Activated effector memory CD4-positive, alpha-beta T cell treated with Interleukin-2 at 50 U/mL for 16 hours (primary cell): ENCODE results near the gene ABCB8.

Source experiments
- DNase-seq: peaks from one replicate; pipeline ENCODE4 v3.0.0-alpha.2; 2020

ABCB8 gene

DNA sequence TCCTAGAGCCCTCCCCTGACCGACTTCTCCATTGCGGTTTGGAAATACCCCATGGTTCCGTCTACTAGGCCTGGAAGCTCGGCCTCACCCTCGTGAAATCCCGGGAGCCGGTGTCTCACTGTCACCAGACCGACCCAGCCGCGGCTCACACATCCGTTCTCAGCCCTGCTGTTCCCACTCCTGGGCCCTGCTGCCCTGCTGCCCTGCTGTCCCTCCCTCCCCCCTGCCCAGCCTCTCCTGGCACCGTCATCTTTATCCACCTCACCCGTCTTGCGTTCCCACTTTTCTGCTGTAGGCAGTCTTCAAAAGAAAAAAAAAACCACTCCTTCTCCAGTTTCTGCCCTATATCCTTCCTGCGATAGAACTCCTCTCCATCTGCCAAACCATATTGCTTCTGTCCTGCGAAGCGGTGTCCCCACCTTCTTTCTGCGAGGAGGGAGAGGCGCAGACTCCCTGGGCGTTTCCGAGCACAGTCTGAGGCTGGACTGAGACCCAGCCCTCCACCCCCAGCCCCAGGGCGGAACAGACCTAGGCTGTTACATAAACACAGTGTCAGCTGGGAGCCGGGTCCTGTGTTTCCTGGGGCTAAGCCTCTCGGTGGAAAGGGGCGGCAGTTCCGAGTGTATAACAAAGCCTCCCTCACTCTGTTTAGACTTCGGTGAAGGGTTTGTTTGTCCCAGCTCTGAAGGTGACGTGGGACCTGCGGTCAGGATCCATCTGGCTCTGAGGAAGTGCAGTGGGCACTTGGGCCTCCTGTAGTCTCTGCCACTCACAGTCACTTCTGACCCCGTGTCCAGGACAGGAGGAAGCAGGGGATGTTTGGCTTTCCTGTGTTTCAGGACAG lies 60.8 kb downstream of the ABCB8 start:
- no peak for DNase-seq

DNA sequence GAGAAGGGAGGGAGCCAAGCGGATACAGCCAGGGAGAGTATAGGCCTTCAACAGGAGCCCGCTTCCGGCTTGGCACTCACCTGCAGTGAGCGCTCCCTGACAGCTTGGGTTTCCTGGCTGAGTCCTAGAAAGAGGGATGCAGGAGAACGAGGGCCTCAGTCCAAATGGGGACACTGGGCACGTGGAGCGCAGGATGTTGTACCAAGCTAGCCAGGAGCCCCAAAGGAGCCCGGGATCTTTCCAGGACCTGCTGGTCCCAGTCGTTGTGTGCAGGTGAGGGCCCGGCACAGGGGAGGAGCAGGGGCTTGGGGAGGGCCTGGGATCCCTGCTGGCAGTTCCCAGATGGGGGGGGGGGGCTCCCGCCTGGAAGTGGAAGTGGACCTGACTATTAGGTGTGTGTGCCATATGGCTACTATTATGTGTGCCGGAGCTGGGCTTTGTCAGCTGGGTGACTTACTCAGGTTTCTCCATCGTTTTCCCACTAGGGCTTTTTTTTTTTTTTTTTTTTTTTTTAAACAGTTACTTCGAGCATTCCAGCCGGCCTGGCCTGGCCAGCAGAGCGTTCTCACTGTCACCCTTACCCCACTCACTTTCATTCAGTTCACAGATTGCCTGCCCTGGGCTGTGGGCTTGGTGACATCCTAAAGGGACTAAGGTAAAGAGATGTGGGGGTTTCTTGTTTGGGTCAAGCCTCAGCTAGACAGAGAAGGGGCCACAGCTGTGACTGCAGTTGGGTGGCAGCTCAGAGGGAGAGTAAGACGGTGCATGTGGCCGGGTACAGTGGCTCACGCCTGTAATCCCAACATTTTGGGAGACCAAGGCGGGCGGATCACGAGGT lies 61.9 kb downstream of the ABCB8 start:
- DNase-seq, result no peak

DNA sequence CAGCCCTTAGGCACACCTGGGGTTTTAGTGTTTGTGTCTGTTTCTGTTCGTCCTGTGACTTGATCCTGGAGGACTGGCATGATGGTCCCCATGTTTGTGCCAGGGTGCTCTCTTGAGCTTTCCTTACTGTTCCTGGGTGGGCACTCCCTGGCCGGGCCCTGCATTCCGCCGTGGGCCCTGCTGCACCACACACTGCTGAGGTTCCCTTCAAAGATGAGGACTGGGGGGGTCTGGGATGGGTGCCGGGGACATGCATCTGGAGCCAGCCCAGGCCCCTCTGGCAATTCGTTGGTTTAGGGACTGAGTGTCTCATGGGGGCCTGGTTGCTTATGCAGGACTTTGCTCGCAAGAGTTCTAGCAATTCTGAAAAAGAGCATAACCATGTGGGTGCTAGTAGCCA lies 62.8 kb downstream of the ABCB8 start:
- DNase-seq, result no peak

DNA sequence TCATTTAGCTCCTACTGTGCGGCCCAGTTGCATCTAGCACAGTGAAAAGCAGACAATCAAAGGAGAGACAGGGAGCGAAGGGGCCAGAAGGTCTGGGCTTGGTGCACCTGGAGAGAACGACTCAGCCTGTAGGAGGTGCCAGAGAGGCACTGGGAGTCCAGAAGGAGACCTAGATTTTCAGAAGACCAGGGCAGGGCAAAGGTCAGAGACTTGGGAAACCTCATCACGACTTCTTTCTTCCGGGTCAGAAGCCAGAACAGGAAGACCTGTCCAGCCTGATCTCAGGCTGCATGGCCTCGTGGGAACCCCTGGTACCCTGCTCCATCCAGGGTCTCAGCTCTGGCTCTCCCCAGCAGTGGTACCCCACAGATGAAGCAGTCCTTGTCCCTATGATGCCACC lies 63.2 kb downstream of the ABCB8 start:
- no peak for DNase-seq

DNA sequence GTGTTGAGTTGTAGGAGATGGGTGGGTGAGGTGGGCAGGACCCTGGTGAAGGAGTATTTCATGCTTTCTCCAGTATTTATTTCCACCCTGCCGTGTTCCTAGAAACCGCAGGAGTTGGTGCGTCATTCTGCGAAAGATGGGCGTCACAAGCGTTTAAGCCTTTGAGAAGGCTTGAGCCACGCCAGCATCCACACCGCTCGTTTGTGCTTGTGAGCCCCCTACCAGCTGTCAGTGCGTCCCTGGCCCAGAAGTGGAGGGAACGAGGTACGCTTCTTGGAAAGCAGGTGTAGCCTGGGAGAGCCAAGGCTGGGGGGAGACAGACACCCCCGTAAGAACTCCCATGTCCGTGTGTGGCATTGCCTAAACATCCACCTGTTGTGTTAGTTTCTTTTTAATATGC lies 63.7 kb downstream of the ABCB8 start:
- no peak for DNase-seq

DNA sequence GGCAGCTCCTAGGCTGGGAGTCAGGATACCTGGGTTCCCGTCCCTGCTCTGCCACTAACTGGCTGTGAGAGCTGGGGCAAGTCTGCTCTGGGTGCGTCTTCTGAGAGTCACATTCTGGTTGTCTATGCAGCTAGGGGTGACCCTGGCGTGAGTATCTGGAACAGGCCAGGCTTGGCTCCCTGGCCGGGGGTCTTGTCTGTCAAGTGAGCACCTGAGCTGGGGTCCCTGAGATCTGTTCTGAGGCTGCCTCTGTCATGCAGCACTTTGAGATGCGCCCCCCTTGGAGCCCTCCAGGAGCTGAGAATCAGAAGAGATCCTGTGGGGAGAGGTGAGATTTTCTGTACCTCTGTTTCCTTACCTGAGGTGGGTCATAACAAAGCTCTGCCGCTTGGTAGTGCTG lies 65.5 kb downstream of the ABCB8 start:
- DNase-seq, result no peak

DNA sequence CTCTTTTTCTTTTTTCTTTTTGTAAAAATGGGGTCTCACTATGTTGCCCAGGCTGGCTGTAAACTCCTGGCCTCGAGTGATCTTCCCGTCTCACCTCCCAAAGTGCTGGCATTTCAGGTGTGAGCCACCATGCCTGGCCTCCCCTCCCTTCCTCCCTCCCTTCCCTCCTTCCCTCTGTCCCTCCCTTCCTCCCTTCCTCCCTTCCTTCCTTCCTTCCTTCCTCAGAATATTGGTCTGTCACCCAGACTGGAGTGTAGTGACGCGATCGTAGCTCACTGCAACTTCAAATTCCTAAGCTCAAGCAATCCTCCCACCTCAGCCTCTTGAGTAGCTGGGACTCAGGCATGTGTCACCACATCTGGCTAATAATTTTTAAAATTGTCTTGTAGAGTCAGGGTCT lies 66.4 kb downstream of the ABCB8 start:
- no peak for DNase-seq

DNA sequence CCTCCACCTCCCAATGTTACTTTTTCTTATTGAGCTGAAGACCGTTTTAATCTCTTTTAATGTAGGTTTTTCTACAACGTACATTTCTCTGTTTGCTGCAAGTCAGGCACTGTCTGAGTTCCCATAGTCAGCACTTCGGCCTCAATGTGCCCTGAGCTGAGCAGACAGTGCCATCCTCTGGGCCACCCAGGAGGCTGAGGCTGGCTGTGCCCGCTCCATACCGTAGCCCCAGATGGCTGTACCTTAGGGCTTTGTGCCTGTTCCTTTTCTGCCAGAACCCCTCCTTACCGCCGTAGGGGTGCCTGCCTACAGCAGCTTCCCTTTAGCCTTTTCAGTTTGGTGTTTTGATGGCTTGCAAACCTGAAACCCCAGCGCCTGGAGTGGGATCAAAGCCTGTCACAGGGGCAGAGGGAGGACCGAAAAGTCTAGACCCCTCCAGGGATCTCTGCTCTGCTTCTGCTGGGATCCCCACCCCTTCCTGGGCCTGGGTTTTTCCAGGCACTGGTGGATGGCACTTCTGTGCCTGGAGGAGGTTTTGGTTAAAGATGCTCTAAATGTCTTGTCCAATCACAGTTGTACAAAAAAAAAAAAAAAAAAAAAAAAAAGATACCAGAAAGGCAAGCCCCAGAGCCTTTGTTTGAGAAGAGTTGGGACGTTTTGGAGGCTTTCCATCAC lies 67.0 kb downstream of the ABCB8 start:
- no peak for DNase-seq

DNA sequence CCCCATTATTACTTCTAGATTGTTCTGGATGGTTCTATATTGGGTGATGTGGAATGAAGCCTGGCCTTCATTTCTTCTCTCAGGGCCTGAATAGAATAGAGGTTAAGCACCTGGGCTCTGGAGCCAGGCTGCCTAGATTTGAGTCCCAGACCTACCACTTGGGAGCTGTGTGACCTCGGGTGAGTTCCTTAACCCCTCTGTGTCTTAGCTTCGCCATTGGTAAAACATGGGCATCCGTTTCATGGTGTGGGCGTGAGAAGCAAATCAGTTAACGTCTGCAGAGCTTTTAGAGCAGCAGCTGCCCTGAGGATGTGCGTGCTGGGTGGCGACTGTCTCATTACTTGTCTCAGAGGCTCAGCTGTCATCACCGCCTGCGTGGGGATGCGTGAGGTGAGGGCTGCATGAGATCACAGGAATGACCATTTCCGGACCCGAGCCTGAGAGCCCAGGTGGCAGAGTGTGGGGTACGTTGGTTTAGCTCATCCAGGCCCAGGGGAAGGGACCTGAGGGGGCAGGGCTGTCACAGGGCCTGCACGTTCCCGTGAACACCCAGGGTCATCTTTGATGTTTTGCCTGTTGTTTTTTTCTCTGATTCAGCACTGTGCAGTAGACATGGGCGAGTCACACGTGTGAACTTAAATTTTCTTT lies 67.7 kb downstream of the ABCB8 start:
- no peak for DNase-seq
